ENCODE results near the gene ACTL10.
"Not testable (repeated sequence)": the region's sequence is repeated elsewhere in the genome, so short reads cannot be mapped to it uniquely, and the experiment has no call there.

The ACTL10 gene

DNA sequence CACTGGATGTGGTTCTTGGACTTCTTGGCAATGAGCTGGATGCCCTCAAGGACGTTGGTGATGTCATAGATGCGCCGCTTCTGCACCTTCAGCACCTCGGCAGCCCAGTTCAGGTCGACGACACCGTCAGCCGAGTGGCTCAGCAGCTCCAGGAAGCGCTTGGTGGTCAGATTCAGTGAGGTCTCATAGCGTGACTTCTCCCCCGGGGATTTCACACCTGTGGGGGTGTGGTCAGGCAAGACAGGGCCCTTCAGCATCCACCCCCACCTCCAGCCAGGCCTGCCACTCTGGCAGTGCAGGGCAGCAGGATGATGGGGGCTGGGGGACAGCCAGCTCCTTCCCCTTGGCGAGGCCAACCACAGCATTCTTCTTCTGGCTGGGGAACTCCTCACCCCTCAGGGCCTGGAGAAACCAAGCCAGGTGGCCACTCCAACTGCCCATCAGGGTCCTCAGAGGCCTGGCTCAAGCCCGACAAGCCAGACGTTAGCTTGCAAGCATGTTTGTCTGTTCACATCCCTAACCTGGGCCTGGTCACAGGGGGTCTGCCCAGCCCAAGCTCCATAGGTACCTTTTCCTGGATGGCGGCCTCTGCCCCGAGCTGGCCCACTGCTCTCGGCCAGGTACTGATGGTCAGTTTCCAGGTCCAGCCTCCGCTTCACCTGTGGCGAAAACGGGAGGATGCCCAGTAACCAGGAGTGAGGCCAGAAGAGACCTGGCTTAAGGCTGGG is 13.2 kb downstream of the ACTL10 start:
- DNase-seq = peak; percentile 45

- no peak for DNase-seq
These were observed 13.9 kb downstream of the ACTL10 start for GRCh38 chr20:33680686-33681085.

- DNase-seq = no peak
These were observed 14.5 kb downstream of the ACTL10 start for GRCh38 chr20:33681288-33681687.

DNA sequence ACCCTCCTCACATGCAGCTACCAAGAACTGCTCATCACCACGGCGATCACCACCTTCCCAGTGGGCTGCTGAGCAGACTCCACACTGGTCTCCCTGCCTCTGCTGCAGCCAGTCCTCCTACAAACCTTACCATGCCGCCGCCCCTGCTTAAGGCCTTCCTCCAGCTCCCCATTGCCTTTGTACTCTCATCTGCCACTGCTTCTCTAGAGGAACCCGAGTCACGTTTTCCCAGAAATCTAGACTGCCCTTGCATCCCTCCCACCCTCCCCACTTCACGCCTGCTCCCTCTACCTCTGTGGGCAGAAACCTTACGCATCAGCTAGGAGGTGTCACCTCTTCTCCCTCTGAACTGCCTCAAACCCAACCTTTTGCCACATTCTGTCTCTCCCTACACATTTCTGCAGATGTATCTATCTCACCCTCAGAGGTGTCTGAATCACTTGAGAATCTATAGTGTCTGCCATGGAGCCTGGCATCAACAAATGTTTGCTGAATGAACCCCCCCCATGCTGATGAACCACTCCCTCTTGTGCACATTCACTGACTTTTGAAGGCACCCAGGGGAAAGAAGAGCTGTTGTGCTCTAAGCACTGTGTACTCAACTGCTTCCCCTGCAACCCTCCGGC is 15.1 kb downstream of the ACTL10 start:
- no peak for DNase-seq

DNA sequence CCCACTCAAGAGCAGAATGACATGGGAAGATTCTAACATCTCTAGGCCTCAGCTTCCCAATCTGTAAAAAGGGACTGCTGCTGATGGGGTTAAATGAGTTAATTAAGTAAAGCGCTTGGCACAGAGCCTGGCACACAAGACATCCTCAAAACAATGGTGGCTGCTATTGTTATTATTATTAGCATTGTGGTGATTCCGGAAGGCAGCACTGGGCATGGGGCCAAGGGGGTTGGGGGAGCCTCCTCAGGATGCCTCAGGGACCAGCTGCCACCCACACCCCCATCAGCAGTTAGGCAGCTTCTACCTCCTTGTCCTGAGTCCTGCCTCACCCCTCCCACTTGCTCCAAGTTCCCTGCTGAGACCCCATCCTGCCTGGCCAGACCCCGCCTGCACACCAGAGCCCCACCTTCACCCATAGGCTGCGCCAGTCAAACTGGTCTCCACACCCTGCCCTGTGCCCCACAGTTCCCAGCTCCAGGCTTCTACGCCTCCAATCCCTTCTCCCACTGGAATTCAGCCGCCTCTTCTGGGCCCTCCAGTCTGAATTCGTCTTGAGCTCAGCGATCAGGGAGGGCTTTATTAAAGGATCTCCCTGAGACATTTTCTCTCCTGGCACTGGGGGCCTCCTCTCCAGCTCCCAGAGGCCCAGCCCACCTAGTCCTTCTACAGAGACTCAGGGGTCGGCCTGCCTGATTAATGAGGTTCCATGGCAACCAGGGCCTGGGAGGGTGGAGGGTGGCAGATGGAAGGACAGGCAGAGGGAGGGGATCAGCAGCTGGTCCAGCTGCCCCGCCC is 18.0 kb downstream of the ACTL10 start:
- no peak for DNase-seq

- DNase-seq = peak; percentile 33
These were observed 18.8 kb downstream of the ACTL10 start for GRCh38 chr20:33685328-33686099.

GRCh38 chr20:33686100-33686983 is 19.6 kb downstream of the ACTL10 start, which contains the start of gene E2F1:
Gene E2F1, minus strand, starts transcription at chr20:33686385. Its CDS starts 121 bp downstream, at chr20:33686264.
- DNase-seq = peak; percentile 95

GRCh38 chr20:33686984-33687366 is 20.2 kb downstream of the ACTL10 start:
- no peak for DNase-seq

- no peak for DNase-seq
These were observed 20.7 kb downstream of the ACTL10 start for GRCh38 chr20:33687370-33687915.

GRCh38 chr20:33687993-33688937 is 21.5 kb downstream of the ACTL10 start:
- DNase-seq = no peak

DNA sequence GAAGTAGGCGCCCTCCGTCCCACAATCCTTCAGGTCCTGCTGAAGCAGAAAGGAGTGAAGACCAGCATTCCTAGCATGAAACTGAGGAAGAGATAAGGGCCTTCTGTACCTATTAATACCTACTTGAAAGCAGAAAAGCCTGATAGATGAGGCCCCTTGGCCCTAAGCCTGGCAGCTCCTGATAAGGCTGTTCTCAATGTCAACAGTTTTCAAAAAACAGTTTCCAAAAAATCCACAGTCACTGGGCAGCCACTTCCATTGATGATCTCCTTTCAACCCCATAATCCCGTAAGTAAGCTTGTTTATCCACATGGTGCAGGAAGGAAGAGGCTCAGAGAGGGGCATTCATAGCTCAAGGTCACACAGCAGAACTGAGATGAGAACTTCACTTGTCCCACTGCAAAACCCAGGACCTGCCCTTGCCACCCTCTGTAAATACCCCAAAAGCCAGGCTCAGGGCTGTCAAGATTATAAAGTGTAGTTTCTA is 22.2 kb downstream of the ACTL10 start:
- DNase-seq = no peak

DNA sequence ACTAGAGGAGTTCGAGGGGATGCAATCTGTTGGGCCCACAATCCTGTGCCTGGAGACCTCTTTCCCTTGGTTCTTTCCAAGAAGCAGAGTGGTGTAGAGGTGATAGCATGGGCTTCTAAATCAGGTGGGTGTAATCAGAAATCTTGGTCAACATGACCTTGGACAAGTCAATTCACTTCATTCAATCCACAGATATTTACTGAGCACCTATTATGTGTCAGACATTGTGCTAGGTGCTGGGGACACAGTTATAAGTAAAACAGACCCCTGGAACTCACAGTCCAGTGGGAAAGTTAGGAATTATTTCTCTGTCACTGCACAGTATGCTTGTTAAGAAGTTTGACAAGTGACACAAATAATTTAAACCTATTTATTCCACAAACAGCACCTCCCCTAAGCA is 22.8 kb downstream of the ACTL10 start:
- no peak for DNase-seq

GRCh38 chr20:33689973-33690372 is 23.2 kb downstream of the ACTL10 start:
- peak; percentile 49 for DNase-seq

DNA sequence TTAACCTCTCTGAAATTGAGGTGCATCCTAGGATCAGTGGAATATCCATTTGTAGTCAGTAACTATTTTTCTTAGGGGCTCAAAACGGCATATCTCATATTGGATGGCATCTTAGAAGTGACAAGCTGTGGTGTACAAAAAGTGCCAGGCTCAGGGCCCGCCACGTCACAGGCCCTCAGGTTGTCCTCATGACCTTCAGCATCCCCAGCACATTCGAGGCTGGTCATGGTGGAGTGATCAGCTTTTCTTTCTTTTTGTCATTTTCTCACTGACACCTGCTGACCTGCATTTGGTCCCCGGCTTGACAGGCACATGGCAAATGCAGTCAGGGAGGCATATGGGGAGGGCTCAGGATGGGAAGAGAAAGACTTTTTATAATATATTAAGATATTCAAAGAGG is 26.5 kb downstream of the ACTL10 start:
- no peak for DNase-seq

DNA sequence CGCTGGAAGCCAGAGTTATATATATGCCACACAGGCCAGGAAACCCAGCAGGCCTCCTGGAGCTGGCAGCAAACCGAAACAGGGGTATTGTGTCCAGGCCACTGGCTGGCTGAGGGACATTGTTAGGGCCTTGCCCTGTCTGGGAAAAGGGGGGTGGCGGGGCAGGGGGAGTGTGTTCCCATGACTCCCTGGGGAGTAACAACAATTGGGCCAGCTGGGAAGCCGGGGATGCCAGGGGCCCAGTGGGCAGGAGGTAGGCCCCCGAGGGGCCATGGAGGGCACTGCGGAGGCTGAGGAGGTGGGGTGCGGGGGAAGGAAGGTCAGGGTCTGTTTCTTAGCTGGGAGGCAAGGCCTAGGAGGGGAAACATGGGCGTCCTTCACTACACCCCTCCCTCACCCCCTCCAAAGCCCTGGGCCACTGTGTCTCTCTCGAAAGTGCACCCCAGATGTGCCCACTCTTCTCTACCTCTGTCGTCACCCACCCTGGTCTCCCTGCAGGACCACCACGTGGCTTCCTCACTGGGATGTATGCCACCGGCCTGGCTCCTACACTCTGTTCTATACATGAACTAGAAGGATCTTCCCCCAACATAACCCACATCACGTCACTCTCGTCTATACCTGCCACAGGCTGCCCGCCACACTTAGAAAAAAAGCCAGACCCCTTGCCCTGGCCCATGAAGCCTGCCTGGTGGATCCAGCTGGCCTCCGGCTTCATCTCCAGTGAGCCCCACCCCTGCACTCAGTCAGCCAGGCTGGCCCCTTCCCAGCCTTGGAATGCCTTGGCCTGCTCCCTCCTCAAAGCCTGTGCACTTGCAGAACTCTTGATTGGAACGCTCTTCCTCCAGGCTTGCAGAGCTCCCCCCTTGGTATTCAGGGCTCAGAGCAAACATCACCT is 27.2 kb downstream of the ACTL10 start:
- no peak for DNase-seq

DNA sequence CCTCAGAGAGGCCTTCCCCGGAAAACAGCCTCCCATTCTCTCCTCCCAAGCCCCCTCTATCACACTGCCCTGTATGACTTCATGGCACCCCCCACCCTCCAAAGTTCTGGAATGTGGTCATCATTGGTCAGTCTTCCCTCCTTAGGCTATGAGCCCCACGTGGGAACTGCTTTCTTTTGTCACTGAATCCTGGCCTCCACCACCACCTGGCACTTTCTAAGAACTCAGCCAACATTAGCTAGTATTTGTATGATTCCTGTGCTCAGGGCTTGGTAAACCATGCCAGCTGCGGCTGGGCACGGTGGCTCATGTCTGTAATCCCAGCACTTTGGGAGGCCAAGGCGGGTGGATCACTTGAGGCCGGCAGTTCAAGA is 27.9 kb downstream of the ACTL10 start:
- DNase-seq = no peak

DNA sequence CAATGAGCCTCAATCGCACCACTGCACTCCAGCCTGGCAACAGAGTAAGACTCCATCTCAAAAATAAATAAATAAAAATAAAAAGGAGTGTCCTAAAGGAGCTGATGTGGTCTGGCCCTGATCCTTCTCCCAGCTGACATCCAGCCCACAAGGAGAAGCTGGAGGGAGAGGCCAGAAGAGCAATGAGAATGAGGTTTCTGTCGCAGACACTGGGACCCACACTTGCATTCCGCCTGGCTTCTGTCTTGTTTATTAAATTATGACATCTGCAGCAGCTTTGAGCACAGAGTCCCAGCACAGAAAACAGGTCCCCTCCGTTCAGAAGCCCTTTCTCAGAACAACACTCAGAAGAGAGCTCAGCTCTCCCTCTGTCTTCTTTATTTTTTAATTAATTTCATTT is 29.7 kb downstream of the ACTL10 start:
- no peak for DNase-seq

DNA sequence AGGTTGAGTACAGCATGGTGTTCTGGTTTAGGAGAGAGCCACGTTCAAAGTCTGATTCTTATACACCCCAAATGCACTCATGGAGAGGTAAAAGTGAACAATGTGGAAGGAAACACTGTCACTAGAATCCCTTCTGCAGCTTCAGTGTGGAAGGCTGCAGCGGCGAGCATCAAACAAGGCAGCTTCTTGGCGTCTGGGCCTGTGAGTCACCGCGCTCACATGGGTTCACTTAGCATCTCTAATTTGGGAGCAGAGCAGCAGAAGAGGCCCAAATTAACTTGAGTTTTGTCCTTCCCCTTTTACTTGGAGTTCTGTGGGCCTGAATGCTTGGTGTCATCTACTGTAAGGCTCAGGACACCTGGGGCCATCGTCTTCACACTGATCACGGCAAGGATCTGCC is 30.4 kb downstream of the ACTL10 start:
- DNase-seq = no peak

DNA sequence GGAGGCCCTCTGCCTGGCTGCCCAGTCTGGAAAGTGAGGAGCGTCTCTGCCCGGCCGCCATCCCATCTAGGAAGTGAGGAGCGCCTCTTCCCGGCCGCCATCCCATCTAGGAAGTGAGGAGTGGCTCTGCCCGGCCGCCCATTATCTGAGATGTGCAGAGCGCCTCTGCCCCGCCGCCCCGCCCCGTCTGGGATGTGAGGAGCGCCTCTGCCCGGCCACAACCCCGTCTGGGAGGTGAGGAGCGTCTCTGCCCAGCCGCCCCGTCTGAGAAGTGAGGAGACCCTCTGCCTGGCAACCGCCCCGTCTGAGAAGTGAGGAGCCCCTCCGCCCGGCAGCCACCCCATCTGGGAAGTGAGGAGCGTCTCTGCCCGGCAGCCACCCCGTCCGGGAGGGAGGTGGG is 32.2 kb downstream of the ACTL10 start:
- not testable (repeated sequence) for DNase-seq

Measured in activated effector memory CD4-positive, alpha-beta T cell treated with Interleukin-2 at 50 U/mL for 16 hours (primary cell).